Chondrocyte (in vitro differentiated cells): ENCODE measurements around the gene ADIG. TPM values are rescaled to one million over a fixed set of nuclear protein-coding genes. Genes with fewer than 3 reads are reported as not detected.
"Not testable (repeated sequence)": the region's sequence is repeated elsewhere in the genome, so short reads cannot be mapped to it uniquely, and the experiment has no call there.

Experiments
- DNase-seq: peaks from one replicate; pipeline ENCODE4 v3.0.0; 2021; ENCODE audit warnings: mixed read lengths, low spot score
- H3K27ac Mint-ChIP-seq: one replicate; pipeline ENCODE4 v1.8.0; 2021; ENCODE audit warnings: mild to moderate bottlenecking, moderate library complexity, mixed read lengths; ENCODE audit not compliant: unreplicated experiment
- H3K27me3 Mint-ChIP-seq: 2 replicates; pipeline ENCODE4 v1.8.0; 2021; ENCODE audit warnings: low read depth, mixed read lengths
- H3K36me3 Mint-ChIP-seq: 2 replicates; pipeline ENCODE4 v1.8.0; 2021; ENCODE audit warnings: low read depth, mixed read lengths
- H3K4me1 Mint-ChIP-seq: 2 replicates; pipeline ENCODE4 v1.8.0; 2021; ENCODE audit warnings: low read depth, mild to moderate bottlenecking, mixed read lengths
- H3K4me3 Mint-ChIP-seq: one replicate; pipeline ENCODE4 v1.8.0; 2021; ENCODE audit warnings: mild to moderate bottlenecking, moderate library complexity, mixed read lengths; ENCODE audit not compliant: unreplicated experiment
- H3K9me3 Mint-ChIP-seq: 2 replicates; pipeline ENCODE4 v1.8.0; 2021; ENCODE audit warnings: low read depth, mixed read lengths
- CTCF ChIP-seq: fragments of 200-600 bp; sonication (generic); IDR thresholded peaks from 2 replicates; pipeline ENCODE4 v1.5.0; 2021; ENCODE audit warnings: antibody characterized with exemption, mild to moderate bottlenecking, moderate library complexity
- total RNA-seq: library from RNA; stranded (reverse); gene quantifications from 3 replicates; pipeline ENCODE4 v1.2.1, GENCODE V29; 2021

Gene ADIG
- total RNA-seq, 1 donor from 2014 or later, result not detected

GRCh38 chr20:38589967-38590675 lies 9.1 kb downstream of the ADIG start:
- H3K36me3 Mint-ChIP-seq, result no peaks in the 10 kb centered on the region
- H3K27ac Mint-ChIP-seq, result no peak overlapping the region
- H3K4me3 Mint-ChIP-seq, result no peak overlapping the region
- H3K4me1 Mint-ChIP-seq, result no peaks in the 10 kb centered on the region
- TF ChIP-seq CTCF, result no peak
- H3K27me3 Mint-ChIP-seq, result no peaks in the 10 kb centered on the region
- DNase-seq, result no peak
- H3K9me3 Mint-ChIP-seq, result no peaks in the 10 kb centered on the region

GRCh38 chr20:38590676-38591473 lies 9.9 kb downstream of the ADIG start:
- no peaks in the 10 kb centered on the region for H3K36me3 Mint-ChIP-seq
- H3K9me3 Mint-ChIP-seq, result no peaks in the 10 kb centered on the region
- no peak overlapping the region for H3K27ac Mint-ChIP-seq
- TF ChIP-seq CTCF, result no peak
- no peak overlapping the region for H3K4me3 Mint-ChIP-seq
- H3K4me1 Mint-ChIP-seq, result no peaks in the 10 kb centered on the region
- DNase-seq, result no peak
- H3K27me3 Mint-ChIP-seq, result no peaks in the 10 kb centered on the region

GRCh38 chr20:38591474-38592410 lies 10.7 kb downstream of the ADIG start:
- Mint-ChIP-seq H3K4me1 (no peaks in the 10 kb centered on the region), H3K27ac (no peak overlapping the region), H3K36me3 (no peaks in the 10 kb centered on the region), H3K9me3 (no peaks in the 10 kb centered on the region), H3K4me3 (no peak overlapping the region), H3K27me3 (peaks cover under 1% of the 10 kb centered on the region)
- TF ChIP-seq CTCF, result no peak
- no peak for DNase-seq

GRCh38 chr20:38592411-38592790 lies 11.4 kb downstream of the ADIG start:
- not testable (repeated sequence) for DNase-seq, H3K9me3 Mint-ChIP-seq, H3K36me3 Mint-ChIP-seq, H3K4me1 Mint-ChIP-seq, H3K27me3 Mint-ChIP-seq, H3K27ac Mint-ChIP-seq, H3K4me3 Mint-ChIP-seq

- not testable (repeated sequence) for H3K27ac Mint-ChIP-seq, H3K4me3 Mint-ChIP-seq, DNase-seq, H3K9me3 Mint-ChIP-seq, H3K4me1 Mint-ChIP-seq, H3K36me3 Mint-ChIP-seq
- H3K27me3 Mint-ChIP-seq, result peaks cover 14% of the 10 kb centered on the region
Measured at GRCh38 chr20:38594281-38594680, 13.3 kb downstream of the ADIG start.

GRCh38 chr20:38595886-38596285 lies 14.9 kb downstream of the ADIG start:
- peaks cover 16% of the 10 kb centered on the region for H3K27me3 Mint-ChIP-seq
- H3K4me1 Mint-ChIP-seq, H3K36me3 Mint-ChIP-seq, H3K27ac Mint-ChIP-seq, H3K4me3 Mint-ChIP-seq, DNase-seq, H3K9me3 Mint-ChIP-seq: not testable (repeated sequence)
